Natural killer cell treated with Interleukin-12 subunit alpha and Interleukin-12 subunit beta and Interleukin-15 and Interleukin-18, amount 100 ng/mL, for 72 hours (primary cell): ENCODE data around the gene ABCA3. TPM values are rescaled to one million over a fixed set of nuclear protein-coding genes. Genes with fewer than 3 reads are reported as not detected.

ENCODE experiments used
- ATAC-seq, 2 donors: fragments of 150-1000 bp; cut with Tn5 transposase in 1 of 2; sonication (Bioruptor Pico), chemical (Tn5 transposase) in 1 of 2; 2 replicates each; pipeline ENCODE4 v1.10.0; 2021
- DNase-seq: peaks from one replicate; pipeline ENCODE4 v3.0.0; 2022; ENCODE audit warnings: low spot score
- H3K27ac Mint-ChIP-seq, 2 donors: 1 replicate in 1 of 2; 2 replicates in 1 of 2; pipeline ENCODE4 v1.8.0; 2022; ENCODE audit warnings: mixed read lengths in 2 of 2, mild to moderate bottlenecking in 1 of 2, moderate library complexity in 1 of 2
- H3K27me3 Mint-ChIP-seq, 2 donors: 1 replicate in 1 of 2; 2 replicates in 1 of 2; pipeline ENCODE4 v1.8.0; 2022; ENCODE audit warnings: mixed read lengths in 2 of 2
- H3K36me3 Mint-ChIP-seq: one replicate; pipeline ENCODE4 v1.8.0; 2022; ENCODE audit warnings: mixed read lengths
- H3K4me1 Mint-ChIP-seq, 2 donors: 1 replicate in 1 of 2; 2 replicates in 1 of 2; pipeline ENCODE4 v1.8.0; 2022; ENCODE audit warnings: low read depth in 2 of 2, mixed read lengths in 2 of 2, mild to moderate bottlenecking in 1 of 2
- H3K4me3 Mint-ChIP-seq: one replicate; pipeline ENCODE4 v1.8.0; 2022; ENCODE audit warnings: mixed read lengths
- H3K9me3 Mint-ChIP-seq: 2 replicates; pipeline ENCODE4 v1.8.0; 2022; ENCODE audit warnings: mixed read lengths
- total RNA-seq, 2 donors: library from RNA; stranded (reverse); gene quantifications; one replicate each; pipeline ENCODE4 v1.2.3, GENCODE V29; 2022

ABCA3 gene
- total RNA-seq, 2 donors from 2014 or later, result 7.3 to 14.9 TPM

DNA sequence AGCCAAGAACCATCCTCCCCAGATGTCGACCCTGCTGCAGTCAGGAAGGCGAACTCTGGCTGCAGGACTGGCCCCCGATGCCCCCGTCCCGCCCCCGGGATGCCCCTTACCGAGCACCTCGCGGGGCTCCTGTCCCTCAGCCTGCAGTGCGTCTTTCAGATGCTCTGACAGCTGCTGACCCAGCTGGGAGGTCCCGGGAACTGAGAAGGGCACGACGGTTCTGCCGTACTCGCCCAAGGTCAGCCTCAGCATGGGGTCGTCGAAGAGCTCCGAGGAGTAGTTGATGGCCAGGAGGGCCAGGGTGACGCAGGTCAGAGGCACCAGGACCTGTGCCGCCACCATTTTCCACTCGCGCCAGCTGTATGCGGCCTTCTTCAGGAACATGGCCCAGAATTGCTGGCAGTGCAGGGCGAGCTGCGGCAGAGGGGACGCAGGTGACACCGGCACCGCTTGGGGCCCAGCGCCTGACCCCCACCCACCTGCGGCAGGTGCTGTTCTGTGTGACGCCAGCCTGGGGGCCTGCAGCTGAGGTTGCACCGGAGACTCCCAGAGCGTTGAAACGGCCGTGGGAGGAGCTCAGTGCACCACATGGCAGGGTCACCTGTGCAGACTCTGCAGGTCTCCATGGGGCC, 52.5 kb downstream of the ABCA3 start:
- peaks cover 0 to 3% of the 10 kb centered on the region in 2 donors for H3K4me1 Mint-ChIP-seq
- DNase-seq (no peak), ATAC-seq (no peak)
- H3K27ac Mint-ChIP-seq, result no peak overlapping the region
- no peaks in the 10 kb centered on the region for H3K9me3 Mint-ChIP-seq
- H3K4me3 Mint-ChIP-seq, result no peak overlapping the region
- no peaks in the 10 kb centered on the region for H3K36me3 Mint-ChIP-seq
- no peaks in the 10 kb centered on the region for H3K27me3 Mint-ChIP-seq

DNA sequence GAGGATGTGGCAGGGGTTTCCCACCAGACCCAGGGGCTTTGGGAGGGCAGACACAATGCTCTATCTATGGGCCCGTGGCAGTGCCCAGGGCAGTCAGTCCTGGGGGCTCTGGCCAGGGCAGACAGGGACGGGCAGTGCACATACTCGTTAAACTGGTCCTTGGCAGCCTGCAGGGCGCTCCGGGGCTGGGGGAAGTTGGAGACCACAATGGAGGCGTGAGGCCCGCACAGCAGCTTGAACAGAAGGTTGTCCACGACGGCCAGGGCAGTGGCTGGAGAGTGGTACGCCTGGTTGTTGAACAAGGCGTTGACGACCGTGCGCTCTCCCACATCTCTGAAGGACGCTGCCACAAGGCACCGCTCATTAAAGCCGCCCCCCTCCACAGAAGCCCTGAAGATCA, 54.0 kb downstream of the ABCA3 start:
- no peaks in the 10 kb centered on the region for H3K9me3 Mint-ChIP-seq
- H3K36me3 Mint-ChIP-seq, result no peaks in the 10 kb centered on the region
- DNase-seq (no peak), ATAC-seq (no peak)
- H3K27ac Mint-ChIP-seq, result no peak overlapping the region
- H3K4me3 Mint-ChIP-seq, result no peak overlapping the region
- peaks cover 0 to 3% of the 10 kb centered on the region in 2 donors for H3K4me1 Mint-ChIP-seq
- no peaks in the 10 kb centered on the region for H3K27me3 Mint-ChIP-seq

DNA sequence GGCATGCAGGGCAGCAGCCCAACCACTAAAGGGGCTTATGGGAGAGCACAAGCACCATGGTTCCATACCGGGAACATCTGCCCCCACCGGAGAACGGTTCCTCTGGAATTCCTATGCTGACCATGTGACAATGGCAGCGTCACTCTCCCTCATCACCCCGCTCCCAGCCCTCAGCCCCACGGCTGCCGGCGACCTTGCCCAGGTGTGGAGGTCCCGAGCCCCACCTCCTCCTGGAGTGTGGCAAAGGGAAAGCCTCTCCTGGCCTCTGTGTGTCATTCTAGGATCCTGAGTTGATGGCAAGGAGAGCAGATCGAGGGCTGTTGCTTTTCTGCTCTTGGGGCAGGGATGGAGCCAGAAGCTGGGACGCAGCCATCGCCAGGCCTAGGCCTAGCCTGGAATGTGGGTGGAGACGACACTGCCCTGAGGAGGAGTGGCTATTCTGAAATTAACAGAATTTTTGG, 54.8 kb downstream of the ABCA3 start:
- Mint-ChIP-seq H3K4me1 (peaks cover 0 to 3% of the 10 kb centered on the region in 2 donors), H3K27ac (no peak overlapping the region), H3K4me3 (no peak overlapping the region), H3K36me3 (no peaks in the 10 kb centered on the region), H3K27me3 (no peaks in the 10 kb centered on the region), H3K9me3 (no peaks in the 10 kb centered on the region)
- ATAC-seq (no peak), DNase-seq (no peak)

DNA sequence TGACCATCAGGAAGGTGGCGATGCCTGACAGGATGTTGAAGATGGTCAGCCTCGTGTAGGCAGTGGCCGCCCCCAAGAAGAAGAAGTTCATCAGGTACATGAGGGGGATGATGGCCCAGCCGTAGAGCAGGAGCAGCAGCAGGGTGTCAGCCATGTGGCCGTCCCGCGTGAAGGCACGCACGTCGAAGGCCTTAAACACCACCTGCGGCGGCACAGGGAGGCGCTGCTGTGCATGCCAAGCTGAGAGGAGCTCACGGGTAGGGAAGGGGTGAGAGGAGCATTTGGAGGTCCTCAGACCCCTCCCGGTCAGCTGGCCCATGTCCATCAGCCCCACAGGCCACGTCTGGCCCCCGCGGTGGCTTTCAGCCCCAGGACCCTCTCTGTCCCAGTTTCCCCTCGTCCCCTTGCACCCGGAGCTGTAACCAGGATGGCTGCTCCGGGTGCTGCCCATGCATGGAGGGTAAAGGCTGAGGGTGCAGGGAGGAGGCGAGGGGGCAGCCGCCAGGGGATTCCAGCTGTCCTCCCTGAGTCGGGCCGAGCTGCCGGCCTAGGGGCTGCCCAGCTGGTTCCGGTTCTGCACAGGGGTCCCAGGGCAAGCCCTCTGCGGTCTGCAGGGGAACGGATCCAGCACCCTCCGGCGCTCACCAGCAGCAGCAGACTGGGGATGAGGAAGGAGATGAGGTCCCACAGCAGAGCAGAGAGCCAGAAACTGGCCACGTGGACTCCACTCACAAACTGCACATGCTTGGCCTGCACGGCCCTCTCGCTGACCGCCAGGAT, 55.5 kb downstream of the ABCA3 start:
- Mint-ChIP-seq H3K4me3 (no peak overlapping the region), H3K36me3 (no peaks in the 10 kb centered on the region), H3K9me3 (no peaks in the 10 kb centered on the region), H3K4me1 (peaks cover 0 to 3% of the 10 kb centered on the region in 2 donors), H3K27ac (no peak overlapping the region), H3K27me3 (no peaks in the 10 kb centered on the region)
- DNase-seq (peak; percentile 28), ATAC-seq (no peak)

DNA sequence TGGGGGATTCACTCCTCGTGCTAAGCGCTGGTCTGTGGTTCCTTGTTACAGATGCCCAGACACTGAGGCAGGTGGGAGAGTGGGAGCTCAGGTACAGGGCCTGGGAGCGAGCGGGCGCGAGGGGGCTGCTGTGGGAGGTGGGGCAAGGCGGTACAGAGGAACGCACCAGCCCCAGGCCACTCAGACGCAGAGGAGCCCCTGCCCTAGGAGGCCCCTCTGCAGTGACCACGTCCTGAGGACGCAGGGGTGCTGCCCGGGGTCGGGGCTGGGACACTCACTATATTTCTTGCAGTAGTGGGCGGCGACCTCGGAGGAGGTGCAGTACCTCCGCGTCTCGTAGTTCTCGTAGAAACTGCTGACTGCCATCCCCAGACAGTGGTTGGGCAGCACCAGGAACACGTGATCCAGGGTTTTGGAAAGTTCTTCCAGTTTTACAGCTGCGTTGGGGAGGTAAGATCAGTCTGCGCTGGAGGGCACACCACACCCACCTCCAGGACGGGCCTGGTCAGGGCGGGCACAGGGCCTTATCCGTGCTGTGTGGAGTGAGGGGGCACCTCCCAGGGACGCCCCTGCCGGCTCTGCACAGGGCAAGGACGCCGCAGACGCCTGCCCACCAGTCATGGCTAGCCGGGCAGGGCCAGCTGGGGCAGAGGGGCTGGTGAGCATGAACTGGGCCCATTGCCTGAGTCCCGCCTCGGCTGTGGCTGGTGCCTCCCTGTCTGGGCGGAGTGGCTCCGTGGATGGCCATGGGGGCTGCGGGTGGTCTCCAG, 56.3 kb downstream of the ABCA3 start:
- H3K27ac Mint-ChIP-seq, result no peak overlapping the region
- no peak for ATAC-seq
- peak; percentile 51 for DNase-seq
- peaks cover 0 to 3% of the 10 kb centered on the region in 2 donors for H3K4me1 Mint-ChIP-seq
- H3K27me3 Mint-ChIP-seq, result no peaks in the 10 kb centered on the region
- no peaks in the 10 kb centered on the region for H3K9me3 Mint-ChIP-seq
- H3K36me3 Mint-ChIP-seq, result no peaks in the 10 kb centered on the region
- no peak overlapping the region for H3K4me3 Mint-ChIP-seq

GRCh38 chr16:2282866-2283555, 57.5 kb downstream of the ABCA3 start:
- no peaks in the 10 kb centered on the region for H3K36me3 Mint-ChIP-seq
- DNase-seq, result peak; percentile 57
- H3K9me3 Mint-ChIP-seq, result no peaks in the 10 kb centered on the region
- peaks cover 0 to 3% of the 10 kb centered on the region in 2 donors for H3K4me1 Mint-ChIP-seq
- H3K27ac Mint-ChIP-seq, result no peak overlapping the region
- ATAC-seq, result no peak
- H3K4me3 Mint-ChIP-seq, result no peak overlapping the region
- no peaks in the 10 kb centered on the region for H3K27me3 Mint-ChIP-seq

DNA sequence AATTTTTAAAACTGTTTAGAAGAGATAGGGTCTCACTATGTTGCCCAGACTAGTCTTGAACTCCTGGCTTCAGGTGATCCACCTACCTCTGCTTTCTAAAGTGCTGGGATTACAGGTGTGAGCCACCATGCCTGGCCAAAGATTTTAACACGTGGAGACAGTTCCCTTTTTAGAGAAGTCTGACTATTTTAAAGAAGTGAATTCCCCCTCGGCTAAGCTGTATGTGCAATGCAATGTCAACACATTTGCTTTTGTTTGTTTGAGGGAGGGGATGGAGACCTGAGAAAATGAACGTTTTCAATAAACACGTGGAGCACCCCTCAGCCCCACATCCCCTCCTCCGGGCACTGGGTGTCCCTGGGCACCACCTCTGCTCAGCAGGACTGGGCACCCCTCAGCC, 58.3 kb downstream of the ABCA3 start:
- peaks cover 0 to 3% of the 10 kb centered on the region in 2 donors for H3K4me1 Mint-ChIP-seq
- peak; percentile 31 for DNase-seq
- no peaks in the 10 kb centered on the region for H3K9me3 Mint-ChIP-seq
- H3K4me3 Mint-ChIP-seq, result no peak overlapping the region
- ATAC-seq, result no peak
- no peak overlapping the region for H3K27ac Mint-ChIP-seq
- H3K36me3 Mint-ChIP-seq, result no peaks in the 10 kb centered on the region
- no peaks in the 10 kb centered on the region for H3K27me3 Mint-ChIP-seq

DNA sequence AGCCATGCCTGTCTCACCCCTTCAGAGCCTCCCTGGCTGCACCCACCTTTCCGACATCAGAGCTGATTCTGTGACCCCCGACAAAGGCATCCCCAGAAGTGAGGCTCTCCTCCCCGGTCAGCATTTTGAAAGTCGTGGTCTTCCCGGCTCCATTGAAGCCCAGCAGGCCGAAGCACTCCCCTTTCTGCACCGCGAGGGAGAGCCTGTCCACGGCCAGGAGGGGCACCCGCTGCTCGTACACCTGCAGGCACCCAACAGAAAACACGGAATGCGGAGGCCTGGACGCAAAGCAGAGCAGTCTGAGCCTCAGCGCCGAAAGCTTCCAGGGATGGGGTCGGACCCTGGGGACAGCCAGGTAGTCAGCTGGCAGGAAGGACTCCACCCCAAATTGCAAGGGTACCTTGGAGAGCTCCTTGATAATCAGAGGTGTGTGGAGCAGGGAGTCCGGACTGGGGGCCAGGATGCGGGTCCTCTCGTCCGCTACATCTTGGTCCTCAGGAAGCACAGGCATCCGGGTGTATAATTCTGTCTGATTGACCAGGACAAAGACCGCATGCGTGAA, 59.5 kb downstream of the ABCA3 start:
- Mint-ChIP-seq H3K27ac (no peak overlapping the region), H3K27me3 (no peaks in the 10 kb centered on the region), H3K36me3 (no peaks in the 10 kb centered on the region), H3K4me1 (peaks cover 0 to 3% of the 10 kb centered on the region in 2 donors), H3K4me3 (no peak overlapping the region), H3K9me3 (no peaks in the 10 kb centered on the region)
- ATAC-seq, result no peak
- DNase-seq, result peak; percentile 51

GRCh38 chr16:2280461-2280860, 60.1 kb downstream of the ABCA3 start:
- Mint-ChIP-seq H3K27ac (no peak overlapping the region), H3K9me3 (no peaks in the 10 kb centered on the region), H3K4me3 (no peak overlapping the region), H3K4me1 (peaks cover 0 to 3% of the 10 kb centered on the region in 2 donors), H3K27me3 (no peaks in the 10 kb centered on the region), H3K36me3 (no peaks in the 10 kb centered on the region)
- no peak for ATAC-seq
- peak; percentile 34 for DNase-seq

DNA sequence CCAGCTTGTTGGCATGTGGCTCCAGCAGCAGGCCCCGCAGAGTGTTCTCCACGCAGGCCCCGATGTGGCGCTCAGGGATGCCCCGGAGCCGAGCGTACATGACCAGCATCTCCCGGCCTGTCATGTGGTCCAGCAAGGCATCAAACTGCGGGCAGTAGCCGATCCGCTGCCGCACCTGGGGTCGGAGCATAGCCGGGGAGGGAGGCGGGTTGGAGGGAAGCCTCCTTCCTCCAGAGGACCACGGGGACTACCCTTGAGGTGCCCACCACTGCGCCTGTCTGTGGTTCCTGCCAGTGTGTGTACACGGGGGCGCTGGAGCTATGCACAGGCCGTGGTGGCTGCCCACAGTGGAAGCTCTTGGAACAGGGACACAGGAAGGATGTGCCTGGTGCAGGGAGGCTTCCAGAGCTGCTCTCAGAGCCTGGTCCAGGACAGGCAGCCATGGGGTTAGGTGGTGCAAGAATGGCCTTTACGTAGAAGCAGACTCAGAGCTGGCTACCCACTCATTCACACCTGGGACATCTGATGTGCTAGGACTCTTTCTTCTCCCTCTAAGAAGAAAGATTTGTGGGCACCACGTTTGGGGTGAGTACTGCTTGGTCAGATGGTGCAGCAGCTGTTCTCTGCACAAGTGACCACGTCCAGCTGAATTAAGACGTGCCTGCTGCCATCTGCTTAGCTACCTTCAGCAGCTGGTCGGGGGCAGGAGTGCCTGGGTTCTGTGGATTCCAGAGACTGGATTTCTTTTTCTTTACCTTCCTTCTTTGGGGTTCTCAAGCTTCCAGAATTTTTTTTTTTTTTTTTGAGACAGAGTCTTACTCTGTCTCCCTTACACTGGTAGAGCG, 61.4 kb downstream of the ABCA3 start:
- Mint-ChIP-seq H3K9me3 (no peaks in the 10 kb centered on the region), H3K27ac (no peak overlapping the region), H3K27me3 (no peaks in the 10 kb centered on the region), H3K36me3 (no peaks in the 10 kb centered on the region), H3K4me3 (no peak overlapping the region), H3K4me1 (peaks cover 0 to 3% of the 10 kb centered on the region in 2 donors)
- DNase-seq (peak; percentile 54), ATAC-seq (peak in 1 of 2 donors; percentile 29)

DNA sequence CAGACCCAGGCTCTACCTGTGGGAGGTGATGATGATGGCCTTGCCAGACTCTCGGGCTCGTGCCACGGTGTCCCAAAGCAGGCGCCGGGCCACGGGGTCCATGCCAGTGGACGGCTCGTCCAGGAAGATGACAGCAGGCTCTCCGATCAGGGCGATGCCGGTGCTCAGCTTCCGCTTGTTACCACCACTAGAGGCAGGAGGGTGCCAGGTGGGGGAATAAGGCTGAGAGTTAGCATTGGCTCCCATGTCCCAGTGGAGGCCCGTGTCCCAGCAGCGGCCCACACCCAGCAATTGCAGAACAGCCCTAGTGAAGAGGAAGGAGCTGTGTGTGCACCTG, 62.3 kb downstream of the ABCA3 start:
- Mint-ChIP-seq H3K9me3 (no peaks in the 10 kb centered on the region), H3K36me3 (no peaks in the 10 kb centered on the region)

DNA sequence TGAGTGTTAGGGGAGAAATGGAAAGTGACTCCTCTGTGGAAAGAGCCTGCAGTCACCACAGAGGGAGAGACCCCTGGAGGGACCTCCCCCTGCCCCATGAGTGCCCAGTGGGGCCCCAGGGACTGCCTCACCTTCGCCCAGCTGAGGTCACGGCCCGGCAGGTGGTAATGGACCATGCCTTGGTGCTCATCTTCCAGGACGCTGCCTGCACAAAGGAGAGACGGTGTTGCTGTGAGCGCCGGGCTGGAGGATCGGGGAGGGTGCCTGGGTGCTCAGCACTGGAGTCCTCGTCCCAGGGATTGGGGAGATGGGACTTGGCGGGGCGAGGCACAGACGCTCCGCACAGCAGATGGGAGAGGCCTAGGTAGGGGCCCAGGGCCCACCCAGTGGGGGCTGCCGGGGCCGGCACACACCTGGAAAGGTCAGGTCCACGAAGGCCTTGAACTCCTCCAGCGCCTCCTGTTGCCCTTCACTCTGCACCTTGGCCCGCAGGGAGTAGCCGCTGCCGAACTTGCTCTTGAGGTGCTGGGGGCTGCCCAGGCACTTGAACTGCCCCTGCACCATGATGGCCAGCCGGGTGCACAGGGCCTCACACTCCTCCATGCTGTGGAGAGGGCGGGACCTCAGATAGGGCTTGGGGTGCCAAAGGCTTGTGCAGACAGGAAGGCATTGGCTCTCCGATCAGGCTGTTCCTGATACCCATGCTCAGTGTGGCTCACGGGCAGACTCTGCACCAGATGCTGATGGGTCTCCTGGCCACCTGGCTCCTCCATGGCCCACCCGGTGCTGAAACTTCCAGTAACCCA, 62.9 kb downstream of the ABCA3 start:
- no peaks in the 10 kb centered on the region for H3K4me1 Mint-ChIP-seq
- no peak overlapping the region for H3K27ac Mint-ChIP-seq
- H3K9me3 Mint-ChIP-seq, result no peaks in the 10 kb centered on the region

More for the DNA sequence above, 62.3 kb downstream of the ABCA3 start:
- DNase-seq, result no peak
- no peak overlapping the region for H3K4me3 Mint-ChIP-seq
- H3K27ac Mint-ChIP-seq, result no peak overlapping the region
- H3K4me1 Mint-ChIP-seq, result no peaks in the 10 kb centered on the region
- no peaks in the 10 kb centered on the region for H3K27me3 Mint-ChIP-seq
- ATAC-seq, result no peak

More for the DNA sequence above, 62.9 kb downstream of the ABCA3 start:
- DNase-seq (peak; percentile 51), ATAC-seq (no peak)
- H3K36me3 Mint-ChIP-seq, result no peaks in the 10 kb centered on the region
- H3K27me3 Mint-ChIP-seq, result no peaks in the 10 kb centered on the region
- no peak overlapping the region for H3K4me3 Mint-ChIP-seq
